H1 (cell line): ENCODE measurements around the gene R3HDM1. TPM values are rescaled to one million over a fixed set of nuclear protein-coding genes. Genes with fewer than 3 reads are reported as not detected.

Source experiments
- EZH2 ChIP-seq: fragments of 200-600 bp; sonication (generic); IDR thresholded peaks from 2 replicates; pipeline ENCODE4 v1.7.1; 2012; ENCODE audit warnings: low read depth, mild to moderate bottlenecking, moderate library complexity, low read length, inconsistent platforms; ENCODE audit not compliant: severe bottlenecking
- RAD21 ChIP-seq, 2 experiments: IDR thresholded peaks in 1 of 2; conservative IDR thresholded peaks in 1 of 2; 2 replicates each; pipeline ENCODE4 v1.6.1; 2011; ENCODE audit warnings: low read depth in 2 of 2, low read length in 2 of 2, improper control_type of control experiment in 1 of 2, inconsistent platforms in 1 of 2, mild to moderate bottlenecking in 1 of 2, moderate library complexity in 1 of 2
- TAF1 ChIP-seq: IDR thresholded peaks from 2 replicates; pipeline ENCODE4 v1.6.1; 2011; ENCODE audit warnings: mild to moderate bottlenecking, low read depth, low read length
- polyA plus RNA-seq, 7 experiments: library from polyadenylated mRNA; depleted of rRNA in 3 of 7; stranded (reverse) in 5 of 7; unstranded in 2 of 7; fragments of >200 nt in 5 of 7; fragments of 200-250 nt in 2 of 7; gene quantifications; 1 replicate in 5 of 7; 2 replicates in 1 of 7; 4 replicates in 1 of 7; pipeline versions ENCODE4 v1.2.1 to v1.2.3, GENCODE V29; 2011 to 2013; ENCODE audit warnings: missing spikeins in 2 of 7, mixed read lengths in 2 of 7
- total RNA-seq: library from RNA; stranded (reverse); fragmentation: NEBNext Ultra II Directional; extraction: Animal tissue kit (Norgen Biotek cat#: 25700); gene quantifications from 2 replicates; pipeline ENCODE4 v1.2.1, GENCODE V29; 2021

R3HDM1 gene
- total and polyA plus RNA-seq, 2 of the 8 experiments (the other 6 are each of a cell fraction or from before 2014, with no cell fraction given) = 77.7 to 120 TPM

- no peak for TF ChIP-seq RAD21 (IDR thresholded peaks at IDR 0.05 in 1 of 2, conservative IDR thresholded peaks at IDR 0.05 in 1 of 2; ENCODE audit: low read depth in 2 of 2, low read length in 2 of 2)
- TF ChIP-seq EZH2 = no peak
- TF ChIP-seq TAF1 = no peak
Measured at GRCh38 chr2:135663148-135663700, 131.9 kb downstream of the R3HDM1 start (continued).
